HEK293T (cell line): ENCODE measurements around the gene SAMD14.

Source experiments
- CTCF ChIA-PET: fragments of 350-600 bp; formaldehyde crosslinking; extraction: SDS; loops from one replicate; lab custom pipeline; 2021; ENCODE audit warnings: antibody characterized with exemption, inconsistent platforms; lab: Yijun Ruan, JAX
- POLR2A ChIA-PET: fragments of 350-600 bp; formaldehyde crosslinking; extraction: SDS; loops from one replicate; lab custom pipeline; 2020; ENCODE audit warnings: antibody characterized with exemption, inconsistent platforms; lab: Yijun Ruan, JAX
- DNase-seq: peaks from one replicate; pipeline ENCODE4 v3.0.0; 2012; ENCODE audit warnings: mixed read lengths; ENCODE audit errors: extremely low spot score
- ARNT ChIP-seq: fragments of 450-650 bp; IDR thresholded peaks from 2 replicates; pipeline ENCODE4 v1.6.1; 2017; ENCODE audit warnings: mild to moderate bottlenecking
- BHLHE40 ChIP-seq: fragments of 450-650 bp; IDR thresholded peaks from 2 replicates; pipeline ENCODE4 v1.6.1; 2016; ENCODE audit warnings: mild to moderate bottlenecking, moderate library complexity, borderline replicate concordance
- CTBP1 ChIP-seq: fragments of 450-650 bp; IDR thresholded peaks from 2 replicates; pipeline ENCODE4 v1.6.1; 2016; ENCODE audit warnings: borderline replicate concordance
- ELF4 ChIP-seq: fragments of 450-650 bp; IDR thresholded peaks from 2 replicates; pipeline ENCODE4 v1.6.1; 2017; ENCODE audit warnings: antibody characterized with exemption
- FOXA1 ChIP-seq: fragments of 450-650 bp; IDR thresholded peaks from 2 replicates; pipeline ENCODE4 v1.6.1; 2016; ENCODE audit warnings: mild to moderate bottlenecking
- FOXK2 ChIP-seq: fragments of 450-650 bp; IDR thresholded peaks from 2 replicates; pipeline ENCODE4 v1.6.1; 2016; ENCODE audit warnings: mild to moderate bottlenecking
- FOXM1 ChIP-seq: fragments of 450-650 bp; IDR thresholded peaks from 2 replicates; pipeline ENCODE4 v1.6.1; 2017; ENCODE audit warnings: mild to moderate bottlenecking, borderline replicate concordance
- HDGF ChIP-seq: fragments of 450-650 bp; IDR thresholded peaks from 2 replicates; pipeline ENCODE4 v1.6.1; 2017; ENCODE audit warnings: antibody characterized with exemption, borderline replicate concordance
- L3MBTL2 ChIP-seq: fragments of 450-650 bp; conservative IDR thresholded peaks from 2 replicates; pipeline ENCODE4 v1.6.1; 2016; ENCODE audit warnings: mild to moderate bottlenecking
- LEF1 ChIP-seq: fragments of 450-650 bp; IDR thresholded peaks from 2 replicates; pipeline ENCODE4 v1.6.1; 2017; ENCODE audit warnings: mild to moderate bottlenecking, borderline replicate concordance
- NFRKB ChIP-seq: fragments of 450-650 bp; IDR thresholded peaks from 2 replicates; pipeline ENCODE4 v1.6.1; 2016; ENCODE audit warnings: mild to moderate bottlenecking, moderate library complexity
- SP1 ChIP-seq: fragments of 450-650 bp; IDR thresholded peaks from 2 replicates; pipeline ENCODE4 v1.6.1; 2017
- SUZ12 ChIP-seq: fragments of 450-650 bp; IDR thresholded peaks from 2 replicates; pipeline ENCODE4 v1.6.1; 2016; ENCODE audit warnings: mild to moderate bottlenecking
- TARDBP ChIP-seq: fragments of 450-650 bp; IDR thresholded peaks from 2 replicates; pipeline ENCODE4 v1.6.1; 2016
- ZNF384 ChIP-seq: fragments of 450-650 bp; IDR thresholded peaks from 2 replicates; pipeline ENCODE4 v1.6.1; 2016
- TF ChIP-seq, protein P1 (sequence below): fragments of 450-650 bp; IDR thresholded peaks from 2 replicates; pipeline ENCODE4 v1.6.1; 2016

SAMD14 gene

DNA sequence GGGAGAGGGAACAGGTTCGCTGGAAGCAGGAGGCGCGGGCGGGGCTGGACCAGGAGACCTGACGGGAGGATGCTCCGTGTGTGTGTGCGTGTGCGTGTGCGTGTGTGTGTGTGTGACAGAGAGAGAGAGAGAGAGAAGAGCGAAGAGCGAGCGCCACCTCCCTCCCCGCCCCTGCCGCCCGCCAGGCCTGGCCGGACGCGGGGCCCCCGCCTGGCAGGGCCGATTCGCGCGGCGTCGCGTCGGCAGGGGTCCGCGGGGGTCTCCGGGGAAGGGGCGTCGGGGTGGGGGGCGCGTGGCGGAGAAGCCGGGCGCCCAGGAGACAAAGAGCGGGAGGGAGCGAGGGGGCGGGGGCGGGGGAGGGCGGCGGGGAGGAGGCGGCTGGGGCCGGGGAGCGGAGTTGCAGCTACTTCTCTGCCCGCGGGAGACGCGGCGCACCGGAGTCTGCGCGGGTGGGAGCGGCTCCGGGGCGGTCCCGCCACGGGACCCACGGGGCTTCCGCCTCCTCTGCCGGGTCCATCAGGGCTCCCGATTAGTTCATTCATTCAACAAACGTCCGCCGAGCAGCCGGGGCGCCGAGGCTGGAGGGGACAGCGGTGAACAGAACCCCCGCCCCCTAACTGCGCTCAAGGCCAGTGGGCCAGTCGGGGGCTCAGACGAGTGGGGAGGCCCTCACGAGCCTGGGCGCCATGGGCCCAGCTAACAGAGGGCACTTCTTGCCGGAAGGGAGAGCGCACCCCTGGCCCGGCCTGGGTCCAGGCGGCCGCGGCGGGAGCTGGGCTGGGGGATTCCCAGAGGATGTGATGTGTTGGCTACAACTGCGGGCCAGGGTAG is at the start of gene SAMD14:
SAMD14 (minus strand) TSS at position 433 of the 831 bp plus-strand sequence. CDS start 5,201 bp downstream, outside the sequence.
- ChIA-PET CTCF (no interaction called here), POLR2A (interaction anchor here (0.8 to 2.2 kb wide), 4 partner anchors 9 to 31 kb away, joined by 3 to 10 read pairs (median 6); no protein-coding TSS in a partner anchor)
- DNase-seq: peak; percentile 61
- TF ChIP-seq BHLHE40: no peak
- no peak for TF ChIP-seq FOXA1
- no peak for TF ChIP-seq L3MBTL2
- TF ChIP-seq TARDBP: no peak
- TF ChIP-seq NFRKB: no peak
- no peak for TF ChIP-seq SUZ12
- TF ChIP-seq, protein P1, sequence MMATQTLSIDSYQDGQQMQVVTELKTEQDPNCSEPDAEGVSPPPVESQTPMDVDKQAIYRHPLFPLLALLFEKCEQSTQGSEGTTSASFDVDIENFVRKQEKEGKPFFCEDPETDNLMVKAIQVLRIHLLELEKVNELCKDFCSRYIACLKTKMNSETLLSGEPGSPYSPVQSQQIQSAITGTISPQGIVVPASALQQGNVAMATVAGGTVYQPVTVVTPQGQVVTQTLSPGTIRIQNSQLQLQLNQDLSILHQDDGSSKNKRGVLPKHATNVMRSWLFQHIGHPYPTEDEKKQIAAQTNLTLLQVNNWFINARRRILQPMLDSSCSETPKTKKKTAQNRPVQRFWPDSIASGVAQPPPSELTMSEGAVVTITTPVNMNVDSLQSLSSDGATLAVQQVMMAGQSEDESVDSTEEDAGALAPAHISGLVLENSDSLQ: no peak
- TF ChIP-seq SP1: no peak
- TF ChIP-seq CTBP1: no peak
- no peak for TF ChIP-seq ELF4

DNA sequence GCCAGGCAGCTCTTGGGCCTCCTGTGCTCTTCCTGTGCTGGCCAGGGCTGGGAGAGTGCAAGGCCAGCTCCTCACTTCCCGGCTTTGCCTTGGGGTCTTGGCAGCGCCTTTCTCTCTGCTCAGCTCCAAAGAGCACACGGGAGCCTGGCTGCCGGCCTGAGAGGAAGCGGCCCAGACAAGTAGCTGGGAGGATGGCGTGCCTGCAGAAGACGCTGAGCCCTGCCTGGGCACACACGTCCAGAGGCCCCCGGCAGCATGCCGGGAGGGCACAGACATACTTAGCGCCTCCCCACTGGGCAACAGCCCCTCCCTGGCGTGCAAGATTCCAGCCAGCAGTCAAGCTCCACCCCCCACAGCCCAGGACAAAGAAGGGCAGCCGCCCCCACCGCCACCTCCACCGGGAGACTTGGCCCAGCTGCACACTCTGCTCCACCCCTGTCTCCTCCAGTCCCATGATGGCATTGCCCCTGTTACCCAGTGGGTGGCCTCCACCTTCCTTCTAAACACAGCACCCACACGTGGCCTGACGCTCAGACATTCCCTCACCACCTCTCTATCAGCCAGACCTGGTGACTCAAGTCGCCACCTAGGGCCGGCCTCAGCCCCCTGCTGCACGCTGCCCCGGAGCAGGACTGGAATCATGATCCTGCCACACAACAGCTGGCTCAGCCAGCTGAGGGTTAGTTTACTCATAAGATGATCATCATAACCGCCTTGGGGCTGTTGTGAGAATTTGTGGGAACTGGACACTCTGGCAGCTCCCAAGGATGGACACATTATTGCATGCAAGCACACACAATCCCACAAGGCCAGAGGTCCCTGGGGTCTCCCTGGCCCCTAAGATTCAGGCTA is 48.2 kb upstream of the SAMD14 start:
- CTCF ChIA-PET: interaction anchor here (0.6 to 2.3 kb wide), 15 partner anchors 9 to 197 kb away, joined by 3 to 33 read pairs (median 5); partner anchors contain the start of gene SGCA
- TF ChIP-seq NFRKB: no peak
- no peak for TF ChIP-seq HDGF
- TF ChIP-seq FOXK2: no peak
- TF ChIP-seq L3MBTL2: peak; percentile 84; the same call in 1 of the 2 replicates
- POLR2A ChIA-PET: interaction anchor here (0.8 to 2.3 kb wide), 13 partner anchors 9 to 312 kb away, joined by 3 to 18 read pairs (median 4); partner anchors contain the start of genes SGCA and XYLT2
- peak; percentile 80 for DNase-seq

DNA sequence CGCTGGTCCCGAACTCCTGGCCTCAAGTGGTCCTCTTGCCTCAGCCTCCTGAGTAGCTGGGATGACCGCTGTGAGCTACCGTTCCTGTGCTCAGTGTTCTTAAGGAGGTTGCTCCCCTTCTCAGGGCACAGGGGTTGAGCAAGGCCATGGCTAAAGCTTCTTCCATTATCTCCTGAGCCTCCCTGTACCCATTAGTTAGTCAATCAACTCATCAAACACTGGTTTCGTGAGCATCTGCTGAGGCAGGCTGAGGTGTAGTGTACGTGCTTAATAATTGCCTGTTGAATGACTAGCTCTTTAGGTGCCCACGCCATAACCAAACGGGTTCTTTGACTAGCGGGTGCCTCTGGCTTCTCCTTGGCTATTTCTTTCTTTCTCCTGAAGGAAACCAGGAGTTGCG is 47.5 kb upstream of the SAMD14 start:
- ChIA-PET CTCF (interaction anchor here (0.6 to 2.3 kb wide), 15 partner anchors 8 to 198 kb away, joined by 3 to 33 read pairs (median 5); partner anchors contain the start of gene SGCA), POLR2A (interaction anchor here (0.8 to 2.3 kb wide), 10 partner anchors 8 to 169 kb away, joined by 3 to 18 read pairs (median 4); partner anchors contain the start of genes SGCA and XYLT2)
- TF ChIP-seq BHLHE40 (no peak), FOXA1 (no peak), CTBP1 (no peak), L3MBTL2 (no peak), ELF4 (no peak), SUZ12 (no peak), NFRKB (no peak), SP1 (no peak), HDGF (no peak), FOXK2 (no peak), TARDBP (no peak), LEF1 (no peak)
- TF ChIP-seq, protein P1: no peak
- DNase-seq: no peak

DNA sequence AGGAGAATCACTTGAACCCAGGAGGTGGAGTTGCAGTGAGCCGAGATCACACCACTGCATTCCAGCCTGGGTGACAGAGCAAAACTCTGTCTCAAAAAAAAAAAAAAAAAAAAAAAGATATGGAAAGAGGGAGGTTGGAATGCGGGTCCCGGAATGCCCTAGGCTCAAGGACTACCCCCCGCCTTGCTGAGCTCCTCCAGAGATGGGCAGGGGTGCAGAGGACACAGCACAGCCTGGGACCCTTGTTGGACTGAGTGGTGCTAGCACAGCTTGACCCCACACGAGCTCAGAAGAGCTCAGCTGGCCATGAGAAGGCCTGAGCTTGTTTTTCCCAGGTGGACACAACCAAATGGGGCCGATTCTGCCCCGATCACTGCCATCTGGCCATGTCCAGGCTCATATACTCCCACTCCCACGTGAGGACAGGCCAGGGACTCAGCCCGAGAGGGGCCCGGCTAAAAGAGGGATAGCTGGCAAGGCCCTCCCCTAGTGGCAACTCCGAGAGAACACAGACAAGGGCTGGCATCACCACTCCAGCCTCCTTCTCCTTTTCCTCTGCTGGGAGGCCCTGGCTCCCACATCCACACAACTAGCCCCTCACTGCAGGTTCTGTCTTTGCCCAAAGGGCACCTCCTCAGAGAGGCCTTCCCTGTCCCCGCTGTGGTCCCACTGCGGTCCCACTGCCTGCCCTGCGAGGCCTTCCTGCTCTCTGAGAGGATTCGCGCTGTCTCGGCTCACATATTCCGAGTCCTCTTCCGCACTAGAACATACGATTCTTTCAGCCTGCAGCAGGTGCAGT is 46.8 kb upstream of the SAMD14 start:
- ChIA-PET POLR2A (interaction anchor here (0.8 to 2.2 kb wide), 5 partner anchors 11 to 170 kb away, joined by 3 to 11 read pairs (median 4); partner anchors contain the start of gene XYLT2), CTCF (interaction anchor here (1.2 to 2.3 kb wide), 9 partner anchors 7 to 120 kb away, joined by 3 to 33 read pairs (median 5); partner anchors contain the start of gene SGCA)
- no peak for TF ChIP-seq SUZ12
- no peak for TF ChIP-seq CTBP1
- no peak for TF ChIP-seq LEF1
- TF ChIP-seq TARDBP: no peak
- TF ChIP-seq ARNT: no peak
- TF ChIP-seq, protein P1: no peak
- TF ChIP-seq SP1: no peak
- no peak for TF ChIP-seq FOXK2
- TF ChIP-seq ELF4: no peak
- TF ChIP-seq L3MBTL2: no peak
- no peak for TF ChIP-seq BHLHE40
- no peak for TF ChIP-seq HDGF
- TF ChIP-seq FOXA1: no peak
- TF ChIP-seq ZNF384: no peak
- no peak for TF ChIP-seq FOXM1
- no peak for TF ChIP-seq NFRKB
- DNase-seq: no peak
